Bronchial epithelial cell (primary cell): Measurements from ENCODE around the gene CHIC2. TPM values are rescaled to one million over a fixed set of nuclear protein-coding genes. Genes with fewer than 3 reads are reported as not detected.

Source experiments
- DNase-seq: peaks from one replicate; pipeline ENCODE4 v3.0.0-alpha.2; 2010; ENCODE audit warnings: low read depth
- FAIRE-seq: peaks from 2 replicates; lab custom pipeline; 2011; peaks lifted over from hg19 to GRCh38; lab: Jason Lieb, UNC
- H3K27me3 ChIP-seq: 2 replicates; pipeline ENCODE4 v1.5.1; 2011; ENCODE audit warnings: low read length; ENCODE audit not compliant: control insufficient read depth, insufficient read depth
- H3K36me3 ChIP-seq: 2 replicates; pipeline ENCODE4 v1.5.1; 2011; ENCODE audit warnings: low read length; ENCODE audit not compliant: control insufficient read depth, insufficient read depth
- H3K4me3 ChIP-seq: 2 replicates; pipeline ENCODE4 v1.5.1; 2011; ENCODE audit warnings: mild to moderate bottlenecking, low read depth, low read length, control low read depth
- total RNA-seq: library from RNA; depleted of rRNA; stranded (reverse); fragments of >200 nt; gene quantifications from 2 replicates; pipeline ENCODE4 v1.2.1, GENCODE V29; 2014
- TF ChIP-seq, protein P1 (sequence below): IDR thresholded peaks from 2 replicates; pipeline ENCODE4 v1.5.1; 2011; ENCODE audit warnings: mild to moderate bottlenecking, moderate library complexity, low read length, control low read depth, inconsistent platforms; ENCODE audit not compliant: insufficient read depth, severe bottlenecking

Gene CHIC2
- total RNA-seq, 1 donor from 2014 or later: 36.1 TPM

DNA sequence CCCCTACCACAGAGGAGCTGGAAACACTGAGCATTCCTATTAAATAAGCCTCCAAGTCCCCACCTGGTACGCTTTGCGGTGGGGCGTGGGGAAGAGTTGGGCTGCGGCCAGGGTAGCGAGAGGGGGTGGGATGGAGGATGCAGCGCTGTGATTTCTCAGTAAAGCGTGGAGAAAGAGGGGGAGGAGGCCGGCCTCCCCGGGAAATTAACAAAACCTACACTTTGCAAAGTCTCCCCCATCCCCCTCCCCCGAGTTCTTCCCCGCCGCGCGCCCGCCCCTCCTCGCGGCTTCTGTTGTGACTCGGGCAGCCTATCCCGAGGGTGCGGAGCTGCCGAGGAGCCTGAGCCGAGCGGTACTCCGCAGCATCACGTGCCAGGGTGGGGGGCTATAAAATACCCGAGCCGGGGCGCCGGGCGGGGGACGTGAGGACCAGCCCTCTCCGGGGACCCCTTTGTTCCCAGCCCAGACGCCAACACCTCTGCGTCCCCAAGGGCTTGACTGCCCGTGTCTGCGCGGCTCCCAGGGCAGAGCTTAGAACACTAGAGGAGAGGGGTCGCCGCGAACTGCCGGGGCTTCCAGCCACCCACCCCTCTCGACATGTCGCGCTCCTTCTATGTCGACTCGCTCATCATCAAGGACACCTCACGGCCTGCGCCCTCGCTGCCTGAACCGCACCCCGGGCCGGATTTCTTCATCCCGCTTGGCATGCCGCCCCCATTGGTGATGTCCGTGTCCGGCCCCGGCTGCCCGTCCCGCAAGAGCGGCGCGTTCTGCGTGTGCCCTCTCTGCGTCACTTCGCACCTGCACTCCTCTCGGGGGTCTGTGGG, 35.6 kb upstream of the CHIC2 start, which contains the start of gene GSX2:
Gene GSX2, plus strand, starts transcription at position 416 of the 827 bp plus-strand sequence. Its CDS starts 182 bp downstream, at position 598.
- FAIRE-seq (no peak), DNase-seq (no peak)
- no peak within 1 kb of the TSS for H3K4me3 ChIP-seq
- no peaks in the 10 kb centered on the region for H3K36me3 ChIP-seq
- TF ChIP-seq, protein P1, sequence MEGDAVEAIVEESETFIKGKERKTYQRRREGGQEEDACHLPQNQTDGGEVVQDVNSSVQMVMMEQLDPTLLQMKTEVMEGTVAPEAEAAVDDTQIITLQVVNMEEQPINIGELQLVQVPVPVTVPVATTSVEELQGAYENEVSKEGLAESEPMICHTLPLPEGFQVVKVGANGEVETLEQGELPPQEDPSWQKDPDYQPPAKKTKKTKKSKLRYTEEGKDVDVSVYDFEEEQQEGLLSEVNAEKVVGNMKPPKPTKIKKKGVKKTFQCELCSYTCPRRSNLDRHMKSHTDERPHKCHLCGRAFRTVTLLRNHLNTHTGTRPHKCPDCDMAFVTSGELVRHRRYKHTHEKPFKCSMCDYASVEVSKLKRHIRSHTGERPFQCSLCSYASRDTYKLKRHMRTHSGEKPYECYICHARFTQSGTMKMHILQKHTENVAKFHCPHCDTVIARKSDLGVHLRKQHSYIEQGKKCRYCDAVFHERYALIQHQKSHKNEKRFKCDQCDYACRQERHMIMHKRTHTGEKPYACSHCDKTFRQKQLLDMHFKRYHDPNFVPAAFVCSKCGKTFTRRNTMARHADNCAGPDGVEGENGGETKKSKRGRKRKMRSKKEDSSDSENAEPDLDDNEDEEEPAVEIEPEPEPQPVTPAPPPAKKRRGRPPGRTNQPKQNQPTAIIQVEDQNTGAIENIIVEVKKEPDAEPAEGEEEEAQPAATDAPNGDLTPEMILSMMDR: no peak
- H3K27me3 ChIP-seq: peaks cover 70% of the 10 kb centered on the region

DNA sequence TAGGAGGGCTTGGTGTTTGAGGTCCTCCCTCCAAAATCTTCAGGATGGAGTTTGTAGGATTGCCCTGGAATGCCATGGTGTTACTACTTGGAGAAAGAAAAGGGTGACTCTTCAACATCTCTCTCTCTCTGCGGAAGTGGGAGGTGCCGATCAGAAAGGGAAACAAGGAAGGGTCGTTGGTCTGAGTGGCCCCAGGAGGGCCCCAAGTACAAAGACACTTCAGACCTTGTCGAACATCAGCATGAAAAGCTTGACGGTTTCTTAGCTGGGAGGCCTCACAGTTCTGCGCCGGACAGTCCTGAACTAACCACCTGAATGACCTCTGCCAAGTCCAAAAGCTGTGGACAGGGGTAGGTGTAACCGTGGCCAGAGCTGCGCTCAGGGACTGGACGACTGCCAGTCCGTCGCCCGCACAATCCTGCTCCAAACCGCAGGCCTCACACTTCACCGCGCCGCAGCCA, 34.9 kb upstream of the CHIC2 start:
- H3K4me3 ChIP-seq: no peak overlapping the region

DNA sequence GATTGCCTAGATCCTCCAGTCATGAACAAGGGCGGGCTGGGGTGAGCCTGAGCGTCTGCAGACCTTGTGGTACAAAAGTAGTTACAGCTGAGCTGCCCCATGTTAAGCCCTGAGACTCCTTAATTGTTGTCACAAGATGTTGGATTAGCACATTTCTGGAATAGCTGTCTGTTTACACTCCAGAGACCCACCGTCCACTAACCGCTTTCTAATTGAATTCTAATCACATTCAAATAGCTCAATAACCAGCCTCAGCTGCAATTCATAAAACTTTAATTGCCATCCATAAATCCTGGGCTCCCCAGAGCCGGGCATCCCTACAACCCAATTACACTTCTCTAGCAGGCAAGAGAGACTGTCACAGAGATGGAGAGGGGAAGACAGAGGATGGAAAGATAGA, 34.0 kb upstream of the CHIC2 start:
- TF ChIP-seq, protein P1: no peak
- FAIRE-seq (no peak), DNase-seq (no peak)
- peaks cover 71% of the 10 kb centered on the region for H3K27me3 ChIP-seq
- H3K4me3 ChIP-seq: no peak overlapping the region
- H3K36me3 ChIP-seq: no peaks in the 10 kb centered on the region

More for the DNA sequence above, 34.9 kb upstream of the CHIC2 start:
- DNase-seq (no peak), FAIRE-seq (peak; percentile 7)
- Histone ChIP-seq H3K36me3 (no peaks in the 10 kb centered on the region), H3K27me3 (peaks cover 71% of the 10 kb centered on the region)
- TF ChIP-seq, protein P1: no peak

DNA sequence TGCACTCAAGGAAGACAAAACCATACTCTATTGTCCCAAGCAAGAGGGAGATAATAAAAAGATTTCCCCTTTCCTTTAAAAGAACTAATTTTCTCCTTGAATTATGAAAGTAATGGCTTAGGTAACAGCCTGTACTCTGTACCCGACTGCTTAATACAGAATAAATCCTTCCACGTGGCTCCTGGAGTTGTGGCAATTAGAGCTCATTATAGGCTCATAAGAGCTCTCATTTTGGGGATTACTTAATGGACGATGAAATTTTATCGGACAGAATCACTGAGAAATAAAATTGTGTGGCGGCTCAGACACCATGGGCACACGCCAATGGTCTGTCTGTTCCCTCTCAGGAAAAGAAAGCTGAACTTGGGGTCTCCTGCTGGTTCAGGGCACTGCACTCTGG, 32.7 kb upstream of the CHIC2 start:
- no peak for FAIRE-seq

DNA sequence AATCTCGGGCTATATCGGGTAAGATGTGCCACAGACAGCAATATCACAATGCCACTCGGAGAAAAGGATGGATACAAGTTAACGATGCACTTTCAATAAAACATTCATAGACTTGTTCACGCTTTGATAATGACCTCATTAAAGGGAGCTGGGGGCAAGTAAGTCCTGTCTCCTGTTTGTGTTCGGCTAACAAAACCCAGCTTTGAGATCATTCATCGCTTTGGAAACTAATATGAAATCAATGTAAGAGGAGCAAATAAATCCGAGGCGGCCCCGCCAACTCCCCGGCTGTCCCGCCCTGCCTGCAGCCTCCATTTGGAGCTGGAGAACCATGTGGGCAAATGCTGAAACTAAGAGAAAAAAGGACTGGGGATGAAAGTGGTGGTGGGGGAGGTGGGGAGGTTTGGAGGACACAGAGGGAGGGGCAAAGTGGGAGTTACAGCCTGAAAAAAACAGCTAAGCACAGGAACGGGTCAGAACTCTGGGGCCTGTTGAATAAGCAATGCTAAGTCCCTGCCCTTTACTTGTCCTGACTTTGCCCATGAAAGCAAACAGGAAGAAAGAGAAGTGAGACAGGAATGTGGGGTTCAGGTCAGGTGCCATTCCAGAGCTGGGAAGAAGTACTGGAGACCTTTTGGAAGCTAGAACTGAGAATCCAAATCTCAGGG, 32.0 kb upstream of the CHIC2 start:
- H3K27me3 ChIP-seq: peaks cover 62% of the 10 kb centered on the region
- FAIRE-seq: no peak

More for the DNA sequence above, 32.7 kb upstream of the CHIC2 start:
- Histone ChIP-seq H3K4me3 (no peak overlapping the region), H3K36me3 (no peaks in the 10 kb centered on the region), H3K27me3 (peaks cover 70% of the 10 kb centered on the region)
- TF ChIP-seq, protein P1: no peak
- no peak for DNase-seq

More for the DNA sequence above, 32.0 kb upstream of the CHIC2 start:
- no peak for DNase-seq
- H3K36me3 ChIP-seq: no peaks in the 10 kb centered on the region
- H3K4me3 ChIP-seq: no peak overlapping the region
- TF ChIP-seq, protein P1: no peak
